OCI-LY1 (cell line): ENCODE results near the gene CRAMP1.

ENCODE experiments used
- H2AFZ ChIP-seq: fragments of 200-600 bp; sonication (generic), shearing (Covaris generic); 2 replicates; pipeline ENCODE4 v1.6.0; 2014; ENCODE audit warnings: antibody characterized with exemption, mild to moderate bottlenecking, low read length
- H3F3A ChIP-seq: fragments of 200-600 bp; sonication (generic), shearing (Covaris generic); 2 replicates; pipeline ENCODE4 v1.6.0; 2014; ENCODE audit warnings: mild to moderate bottlenecking, antibody characterized with exemption, low read length, moderate library complexity; ENCODE audit not compliant: insufficient read depth
- H3K27ac ChIP-seq: fragments of 200-600 bp; sonication (generic); 2 replicates; pipeline ENCODE4 v1.5.1; 2014; ENCODE audit warnings: low read length, mixed run types, mild to moderate bottlenecking, low read depth; ENCODE audit not compliant: poor library complexity, severe bottlenecking
- H3K27me3 ChIP-seq: fragments of 200-600 bp; sonication (generic); 2 replicates; pipeline ENCODE4 v1.6.0; 2014; ENCODE audit warnings: antibody characterized with exemption, mild to moderate bottlenecking, low read length, moderate library complexity; ENCODE audit not compliant: insufficient read depth
- H3K36me3 ChIP-seq: fragments of 200-600 bp; sonication (generic); 2 replicates; pipeline ENCODE4 v1.6.1; 2014; ENCODE audit warnings: mild to moderate bottlenecking, antibody characterized with exemption, low read length, moderate library complexity, mixed read lengths; ENCODE audit not compliant: insufficient read depth
- H3K4me1 ChIP-seq: fragments of 200-600 bp; sonication (generic); 2 replicates; pipeline ENCODE4 v1.5.1; 2014; ENCODE audit warnings: mild to moderate bottlenecking, low read length, moderate library complexity; ENCODE audit not compliant: insufficient read depth, severe bottlenecking
- H3K4me2 ChIP-seq: fragments of 200-600 bp; sonication (generic), shearing (Covaris generic); 2 replicates; pipeline ENCODE4 v1.6.1; 2014; ENCODE audit warnings: low read length
- H3K4me3 ChIP-seq: fragments of 200-600 bp; sonication (generic); 2 replicates; pipeline ENCODE4 v1.5.1; 2014; ENCODE audit warnings: low read length, low read depth, mild to moderate bottlenecking, mixed read lengths; ENCODE audit not compliant: poor library complexity, severe bottlenecking
- H3K79me2 ChIP-seq: fragments of 200-600 bp; shearing (Covaris generic); 2 replicates; pipeline ENCODE4 v1.6.1; 2016; ENCODE audit warnings: mixed run types, low read length, mixed read lengths; ENCODE audit not compliant: insufficient read depth
- H3K9ac ChIP-seq: fragments of 200-600 bp; sonication (generic), shearing (Covaris generic); 2 replicates; pipeline ENCODE4 v1.6.1; 2014; ENCODE audit warnings: mild to moderate bottlenecking, low read length, mixed read lengths
- H3K9me2 ChIP-seq: fragments of 200-600 bp; sonication (generic), shearing (Covaris generic); 2 replicates; pipeline ENCODE4 v1.6.1; 2014; ENCODE audit warnings: low read depth, mild to moderate bottlenecking, low read length, mixed read lengths
- H3K9me3 ChIP-seq: fragments of 200-600 bp; shearing (Covaris generic); 2 replicates; pipeline ENCODE4 v1.6.1; 2014; ENCODE audit warnings: low read length, mixed read lengths
- H4K20me1 ChIP-seq: fragments of 200-600 bp; sonication (generic), shearing (Covaris generic); 2 replicates; pipeline ENCODE4 v1.6.0; 2016; ENCODE audit warnings: mild to moderate bottlenecking, low read length; ENCODE audit not compliant: insufficient read depth
- CTCF ChIP-seq: fragments of 200-600 bp; sonication (generic), shearing (Covaris generic); IDR thresholded peaks from 2 replicates; pipeline ENCODE4 v1.5.1; 2017; ENCODE audit warnings: mild to moderate bottlenecking, antibody characterized with exemption, low read length, moderate library complexity, mixed read lengths
- EZH2 ChIP-seq: fragments of 200-600 bp; sonication (generic), shearing (Covaris generic); IDR thresholded peaks from 2 replicates; pipeline ENCODE4 v1.8.0; 2017; ENCODE audit warnings: borderline replicate concordance, mixed run types, mild to moderate bottlenecking, antibody characterized with exemption, low read length, moderate library complexity, mixed read lengths

The CRAMP1 gene

GRCh38 chr16:1653023-1653422 is 40.9 kb downstream of the CRAMP1 start:
- no peaks in the 10 kb centered on the region for H3F3A ChIP-seq
- no peaks in the 10 kb centered on the region for H3K79me2 ChIP-seq
- H2AFZ ChIP-seq = no peak overlapping the region
- H3K9me2 ChIP-seq = no peaks in the 10 kb centered on the region
- H3K27me3 ChIP-seq = no peaks in the 10 kb centered on the region
- TF ChIP-seq EZH2 = no peak
- no peak for TF ChIP-seq CTCF
- no peaks in the 10 kb centered on the region for H3K9me3 ChIP-seq
- no peak overlapping the region for H3K9ac ChIP-seq
- no peak overlapping the region for H3K4me3 ChIP-seq
- H3K4me1 ChIP-seq = peaks cover 12% of the 10 kb centered on the region
- no peak overlapping the region for H3K4me2 ChIP-seq
- H3K27ac ChIP-seq = no peak overlapping the region
- peaks cover 75% of the 10 kb centered on the region for H3K36me3 ChIP-seq
- H4K20me1 ChIP-seq = no peaks in the 10 kb centered on the region

GRCh38 chr16:1654505-1655268 is 42.5 kb downstream of the CRAMP1 start:
- H3K9ac ChIP-seq = no peak overlapping the region
- H3K36me3 ChIP-seq = peaks cover 86% of the 10 kb centered on the region
- H3F3A ChIP-seq = no peaks in the 10 kb centered on the region
- H3K4me2 ChIP-seq = no peak overlapping the region
- H3K27ac ChIP-seq = no peak overlapping the region
- H3K4me3 ChIP-seq = no peak overlapping the region
- TF ChIP-seq CTCF = no peak
- no peak for TF ChIP-seq EZH2
- no peaks in the 10 kb centered on the region for H3K27me3 ChIP-seq
- no peaks in the 10 kb centered on the region for H3K4me1 ChIP-seq
- no peaks in the 10 kb centered on the region for H3K9me3 ChIP-seq
- no peak overlapping the region for H2AFZ ChIP-seq
- H3K9me2 ChIP-seq = no peaks in the 10 kb centered on the region
- H3K79me2 ChIP-seq = no peaks in the 10 kb centered on the region
- H4K20me1 ChIP-seq = no peaks in the 10 kb centered on the region

- H3K79me2 ChIP-seq = no peaks in the 10 kb centered on the region
- no peak overlapping the region for H3K4me3 ChIP-seq
- H3K9me2 ChIP-seq = no peaks in the 10 kb centered on the region
- no peak overlapping the region for H2AFZ ChIP-seq
- no peak for TF ChIP-seq EZH2
- no peak for TF ChIP-seq CTCF
- no peak overlapping the region for H3K27ac ChIP-seq
- no peak overlapping the region for H3K4me2 ChIP-seq
- H3K36me3 ChIP-seq = peaks cover 88% of the 10 kb centered on the region
- no peaks in the 10 kb centered on the region for H4K20me1 ChIP-seq
- no peaks in the 10 kb centered on the region for H3K9me3 ChIP-seq
- H3K27me3 ChIP-seq = no peaks in the 10 kb centered on the region
- H3F3A ChIP-seq = no peaks in the 10 kb centered on the region
- H3K9ac ChIP-seq = no peak overlapping the region
- no peaks in the 10 kb centered on the region for H3K4me1 ChIP-seq
Observed at GRCh38 chr16:1655269-1655807, 43.2 kb downstream of the CRAMP1 start.
